Fibroblast of skin of abdomen (primary cell): ENCODE measurements around the gene ITPKA. TPM values are rescaled to one million over a fixed set of nuclear protein-coding genes. Genes with fewer than 3 reads are reported as not detected.
"Not testable (repeated sequence)": the region's sequence is repeated elsewhere in the genome, so short reads cannot be mapped to it uniquely, and the experiment has no call there.

Source experiments
- DNase-seq: peaks from one replicate; pipeline ENCODE4 v3.0.0-alpha.2; 2013
- polyA plus RNA-seq, 2 experiments: library from polyadenylated mRNA; unstranded; fragments of 120-200 nt; gene quantifications; one replicate each; pipeline ENCODE4 v1.2.1, GENCODE V29; 2013; ENCODE audit not compliant: insufficient read length in 2 of 2

The ITPKA gene
- 0.76 TPM for polyA plus RNA-seq (2013, experiment 1 of 2; ENCODE audit: insufficient read length)
- polyA plus RNA-seq (2013, experiment 2 of 2; ENCODE audit: insufficient read length): 0.82 TPM

DNA sequence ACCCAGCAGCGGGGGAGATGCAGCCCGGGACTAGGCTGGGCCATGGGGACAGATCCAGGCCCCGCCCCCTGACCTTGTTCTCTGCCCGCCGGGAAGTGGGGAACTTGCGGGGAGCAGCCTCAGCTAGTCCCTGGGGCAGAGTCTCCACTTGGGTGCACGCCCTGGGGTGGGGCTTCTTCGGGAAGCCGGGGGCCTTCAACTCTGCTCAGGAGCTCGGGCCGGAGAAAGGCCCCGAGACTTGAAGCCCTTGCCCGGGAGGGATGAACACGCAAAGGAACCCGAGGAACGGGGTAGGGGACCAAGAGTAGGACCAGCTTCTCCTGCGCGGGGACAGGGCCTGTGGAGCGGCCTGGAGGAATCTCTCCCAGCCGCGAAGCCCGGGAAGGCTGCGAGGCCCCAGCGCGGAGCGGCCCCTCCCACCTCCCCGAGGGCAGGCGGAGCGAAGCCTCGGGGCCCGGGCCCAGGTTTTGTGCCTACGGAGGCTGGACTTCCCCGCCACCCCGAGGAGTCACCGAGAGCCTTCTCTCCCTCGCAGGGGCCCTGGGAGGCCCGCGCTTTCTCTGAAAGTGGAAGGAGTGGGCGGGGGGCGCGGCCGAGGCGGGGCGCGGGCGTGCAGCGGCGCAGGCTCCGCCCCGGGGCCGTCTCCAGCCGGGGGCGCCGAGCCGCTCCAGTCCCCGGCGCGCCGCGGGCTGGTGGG lies at the start of gene ITPKA:
ITPKA (plus strand) TSS at position 670 of the 697 bp plus-strand sequence. CDS start 54 bp downstream, outside the sequence.
- peak; percentile 59 for DNase-seq

DNA sequence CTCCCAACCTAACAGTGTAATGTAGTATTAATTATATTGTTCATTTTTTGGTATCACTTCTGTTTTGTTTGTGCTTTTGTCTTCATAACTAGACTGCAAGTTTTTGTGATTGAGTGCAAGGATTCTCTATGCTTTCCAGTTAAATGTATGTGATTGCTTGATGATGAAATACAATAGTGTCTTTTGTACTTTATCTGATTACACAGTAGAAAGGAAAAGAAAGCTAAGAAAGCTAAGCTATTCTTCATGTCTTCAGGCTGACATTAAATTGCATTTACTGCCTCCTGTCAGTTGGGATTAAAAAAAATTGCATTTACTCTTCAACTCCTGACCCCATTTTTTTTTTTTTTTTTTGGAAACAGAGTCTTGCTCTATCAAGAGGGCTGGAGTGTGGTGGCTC lies 48.3 kb upstream of the ITPKA start:
- DNase-seq: no peak

DNA sequence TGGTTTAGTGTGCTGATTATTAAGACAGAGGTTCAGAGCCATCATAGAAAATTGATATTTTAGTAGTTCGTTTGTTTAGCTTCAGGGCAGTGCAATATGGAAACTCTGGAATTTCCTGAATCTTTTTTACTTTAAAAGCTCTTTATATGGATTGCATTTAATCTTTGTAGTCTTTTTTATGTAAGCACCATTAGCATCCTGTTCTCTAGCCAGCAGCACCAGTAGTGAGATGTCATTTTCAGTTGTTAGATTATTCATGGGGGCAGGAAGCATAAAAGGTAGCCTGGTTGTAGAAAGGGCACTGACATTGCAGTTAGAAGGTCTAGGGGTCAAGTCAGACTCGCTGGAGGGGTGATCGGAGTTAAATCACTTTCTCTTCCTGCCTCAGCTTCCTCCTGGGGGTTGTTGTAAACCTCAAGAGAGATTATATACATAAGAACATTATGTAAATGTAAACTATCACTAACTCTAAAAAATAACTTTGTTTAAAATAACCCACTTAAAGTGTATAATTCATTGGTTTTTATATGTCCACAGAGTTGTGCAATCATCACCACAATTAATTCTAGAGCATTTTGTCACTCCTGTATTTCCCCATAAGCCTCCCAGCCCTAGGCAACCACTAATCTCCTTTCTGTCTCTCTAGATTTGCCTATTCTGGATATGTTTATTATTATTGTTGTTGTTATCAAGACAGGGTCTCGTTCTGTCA lies 31.4 kb upstream of the ITPKA start:
- peak; percentile 12 for DNase-seq

DNA sequence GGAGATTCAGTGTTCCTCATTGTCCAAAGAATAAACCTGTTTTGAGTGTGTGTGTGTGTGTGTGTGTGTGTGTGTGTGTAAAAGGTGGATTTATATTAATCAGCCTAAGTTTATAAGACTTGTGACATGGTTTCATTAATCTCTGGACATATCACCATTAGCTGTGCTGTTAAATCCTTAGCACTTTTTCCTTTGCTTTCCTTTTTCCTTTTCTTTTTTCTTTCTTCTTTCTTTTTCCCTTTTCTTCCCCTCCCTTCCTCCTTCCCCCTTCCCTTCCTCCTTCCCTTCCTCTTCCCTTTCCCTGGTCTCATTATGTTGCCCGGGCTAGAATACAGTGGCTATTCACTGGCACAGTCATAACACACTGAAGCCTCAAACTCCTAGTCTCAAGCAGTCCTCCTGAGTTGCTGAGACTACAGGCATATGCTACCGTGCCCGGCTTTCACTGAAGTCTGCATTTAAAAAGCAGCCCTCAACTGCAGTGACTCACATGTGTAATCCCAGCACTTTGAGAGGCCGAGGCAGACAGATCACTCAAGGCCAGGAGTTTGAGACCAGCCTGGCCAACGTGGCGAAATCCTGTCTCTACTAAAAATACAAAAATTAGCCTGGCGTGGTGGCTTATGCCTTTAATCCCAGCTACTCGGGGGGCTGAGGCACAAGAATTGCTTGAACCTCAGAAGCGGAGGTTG lies 28.6 kb upstream of the ITPKA start:
- DNase-seq: no peak

DNA sequence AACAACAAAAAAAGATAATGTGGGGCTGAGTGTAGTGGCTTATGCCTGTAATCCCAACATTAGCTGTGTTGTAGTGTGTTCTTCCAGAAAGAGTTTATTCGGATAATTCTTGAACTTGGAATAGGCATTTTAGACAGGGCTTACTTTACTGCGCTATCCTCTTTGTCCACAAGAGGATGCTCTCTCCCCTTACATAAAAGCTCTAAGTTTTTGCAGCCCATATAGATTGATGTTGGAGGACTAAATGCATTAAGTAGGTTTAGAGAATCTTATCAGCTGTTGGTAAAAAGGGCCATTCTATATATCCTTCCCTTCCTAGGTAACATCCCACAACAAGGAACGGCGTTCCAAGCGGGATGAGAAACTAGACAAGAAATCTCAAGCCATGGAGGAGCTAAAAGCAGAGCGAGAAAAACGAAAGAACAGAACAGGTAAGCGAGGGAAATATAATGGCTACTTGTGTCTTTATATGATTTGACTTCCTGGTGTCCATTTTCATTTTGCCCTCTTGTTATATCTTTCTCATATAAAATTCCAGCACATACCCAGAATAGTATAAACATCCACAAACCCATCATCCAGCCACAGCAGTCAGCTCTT lies 27.8 kb upstream of the ITPKA start:
- DNase-seq: peak; percentile 54

DNA sequence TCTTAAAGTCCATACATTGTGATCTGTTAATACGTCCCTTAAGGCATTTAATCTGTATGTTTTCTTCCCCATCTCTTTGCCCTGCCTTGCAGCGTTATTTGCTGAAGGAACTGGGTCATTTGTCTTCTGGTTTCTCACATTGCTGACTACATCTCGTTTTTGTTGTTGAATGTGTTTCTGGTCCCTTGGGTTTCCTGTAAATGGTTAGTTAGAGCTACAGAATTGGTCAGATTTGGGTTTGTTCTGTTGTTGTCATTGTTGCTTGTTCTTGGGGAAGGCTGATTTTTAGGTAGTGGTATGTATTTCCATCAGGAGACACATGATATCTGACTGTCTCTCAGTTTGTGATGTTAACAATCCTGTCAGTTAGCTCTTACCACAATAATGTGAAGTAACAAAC lies 27.0 kb upstream of the ITPKA start:
- no peak for DNase-seq

DNA sequence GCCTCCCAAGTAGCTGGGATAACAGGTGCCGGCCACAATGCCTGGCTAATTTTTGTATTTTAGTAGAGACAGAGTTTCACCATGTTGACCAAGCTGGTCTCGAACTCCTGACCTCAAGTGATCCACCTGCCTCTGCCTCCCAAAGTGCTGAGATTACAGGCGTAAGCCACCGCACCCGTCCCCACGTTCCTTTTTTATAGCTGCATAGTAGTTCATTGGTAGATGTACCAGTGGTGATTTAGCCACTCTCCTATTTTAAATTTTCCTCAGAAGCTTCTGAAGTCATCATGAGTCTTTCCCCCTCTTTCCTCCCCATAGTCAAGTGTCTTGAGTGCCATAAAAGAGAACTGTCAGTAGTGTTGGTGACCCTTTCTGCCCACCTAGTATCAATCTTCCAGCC lies 24.0 kb upstream of the ITPKA start:
- DNase-seq: not testable (repeated sequence)

DNA sequence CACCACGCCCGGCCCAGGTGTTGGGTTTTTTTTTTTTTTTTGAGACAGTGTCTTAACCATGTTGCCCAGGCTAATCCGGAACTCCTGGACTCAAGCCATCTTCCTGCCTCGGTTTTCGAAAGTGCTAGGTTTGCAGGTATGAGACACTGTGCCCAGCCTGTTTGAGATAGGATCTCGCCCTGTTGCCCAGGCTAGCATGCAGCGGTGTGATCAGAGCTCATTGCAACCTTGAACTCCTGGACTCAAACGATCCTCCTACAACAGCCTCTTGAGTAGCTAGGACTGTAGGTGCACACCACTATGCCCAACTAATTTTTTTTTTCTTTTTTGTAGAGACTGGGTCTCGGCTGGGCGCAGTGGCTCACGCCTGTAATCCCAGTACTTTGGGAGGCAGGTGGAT lies 20.3 kb upstream of the ITPKA start:
- DNase-seq: no peak

DNA sequence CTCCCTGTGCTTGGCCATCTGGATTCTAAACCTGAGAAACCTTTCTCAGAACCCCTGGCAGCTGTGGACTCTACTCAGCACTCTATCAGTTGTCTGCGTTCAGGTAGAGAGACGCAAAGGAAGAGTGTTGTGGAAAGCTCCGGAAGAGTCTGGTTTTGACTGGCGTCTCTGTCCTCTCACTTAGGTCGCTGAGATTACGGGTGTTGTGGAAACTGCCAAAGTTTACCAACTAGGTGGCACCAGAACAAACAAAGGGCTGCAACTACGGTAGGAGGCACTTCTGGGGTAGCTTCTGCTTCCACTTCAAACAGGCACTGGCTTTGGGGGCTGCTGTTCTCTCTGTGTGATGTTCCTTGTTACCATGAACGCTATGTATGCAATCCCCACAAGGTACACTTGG lies 19.2 kb upstream of the ITPKA start:
- DNase-seq: no peak

DNA sequence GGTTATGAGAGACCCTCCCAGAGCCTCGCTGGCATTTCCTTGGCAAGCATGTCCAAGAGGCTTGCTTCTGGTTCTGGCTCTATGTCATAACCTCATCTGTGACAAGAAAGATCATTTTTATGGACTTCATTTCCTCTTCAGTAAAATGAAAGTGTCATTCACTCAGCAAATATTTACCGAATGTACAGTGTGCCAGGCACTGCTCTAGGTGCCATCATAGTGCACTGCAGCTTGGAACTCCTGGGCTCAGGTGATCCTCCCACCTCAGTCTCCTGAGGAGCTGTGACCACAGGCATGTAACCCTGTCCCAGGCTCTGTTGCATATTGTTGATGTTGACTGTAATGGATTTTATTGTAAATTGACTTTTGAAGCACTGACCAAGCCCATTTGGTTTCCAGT lies 18.7 kb upstream of the ITPKA start:
- no peak for DNase-seq

DNA sequence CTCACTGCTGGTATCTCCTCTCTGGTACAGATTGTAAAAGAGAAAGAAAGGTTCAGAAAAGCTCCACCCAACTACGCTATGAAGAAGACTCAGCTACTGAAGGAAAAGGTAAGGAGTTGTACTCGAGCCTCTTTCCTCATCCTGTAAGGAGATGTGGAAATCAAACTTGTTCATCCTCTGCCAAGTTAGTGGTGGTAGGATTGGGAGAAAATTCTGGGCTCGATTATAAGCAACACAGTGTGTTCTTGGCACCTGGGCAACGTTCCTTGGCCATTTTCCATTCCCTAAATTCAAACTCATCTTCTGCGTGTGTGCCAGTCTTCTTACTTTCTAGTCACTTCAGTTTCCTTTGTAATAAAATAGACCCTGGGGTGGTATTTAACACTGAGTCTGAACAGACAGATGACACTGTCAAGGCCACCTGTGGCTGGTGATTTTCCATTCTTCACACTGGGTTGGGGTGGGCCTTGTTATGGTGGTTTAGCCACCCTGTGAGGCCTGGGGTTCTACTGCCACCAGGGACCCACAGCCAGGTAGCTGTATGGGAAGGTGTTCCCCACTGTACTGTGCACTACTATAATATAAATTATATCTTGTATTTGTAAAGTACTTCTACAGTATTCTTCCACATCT lies 17.1 kb upstream of the ITPKA start:
- DNase-seq: no peak

DNA sequence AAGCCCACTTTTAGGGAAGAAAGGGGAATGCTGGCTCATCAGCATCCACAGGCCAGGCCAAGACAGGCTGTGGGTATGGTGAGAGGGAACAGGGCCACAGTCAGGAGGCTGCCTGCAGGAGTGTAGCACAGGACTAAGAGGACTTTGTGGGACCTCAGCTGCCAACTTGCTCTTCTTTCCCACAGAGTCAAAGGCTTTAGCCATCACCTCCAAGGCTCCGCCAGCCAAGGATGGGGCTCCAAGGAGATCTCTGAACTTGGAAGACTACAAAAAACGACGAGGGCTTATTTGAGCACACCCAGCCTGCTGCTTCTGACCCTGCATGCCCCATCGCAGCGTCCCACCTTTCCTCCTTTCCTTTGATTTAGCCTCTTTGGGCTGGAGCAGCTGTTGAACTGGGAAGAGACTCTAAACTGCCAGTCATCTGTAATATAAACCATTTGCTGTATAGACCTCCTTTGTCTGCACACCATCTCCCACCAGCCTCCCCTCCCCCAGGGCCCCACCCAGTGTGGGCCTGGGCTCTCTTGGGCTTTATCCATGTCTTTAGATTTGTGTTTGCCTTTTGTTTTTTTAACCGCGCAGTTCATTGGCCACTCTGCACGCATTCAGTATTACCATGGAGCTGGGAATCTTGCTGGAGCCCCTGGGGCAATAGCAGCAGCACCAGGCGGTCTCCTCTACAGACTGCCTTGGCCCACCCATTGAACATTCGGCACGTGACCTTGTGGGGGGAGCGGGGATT lies 13.1 kb upstream of the ITPKA start:
- no peak for DNase-seq

DNA sequence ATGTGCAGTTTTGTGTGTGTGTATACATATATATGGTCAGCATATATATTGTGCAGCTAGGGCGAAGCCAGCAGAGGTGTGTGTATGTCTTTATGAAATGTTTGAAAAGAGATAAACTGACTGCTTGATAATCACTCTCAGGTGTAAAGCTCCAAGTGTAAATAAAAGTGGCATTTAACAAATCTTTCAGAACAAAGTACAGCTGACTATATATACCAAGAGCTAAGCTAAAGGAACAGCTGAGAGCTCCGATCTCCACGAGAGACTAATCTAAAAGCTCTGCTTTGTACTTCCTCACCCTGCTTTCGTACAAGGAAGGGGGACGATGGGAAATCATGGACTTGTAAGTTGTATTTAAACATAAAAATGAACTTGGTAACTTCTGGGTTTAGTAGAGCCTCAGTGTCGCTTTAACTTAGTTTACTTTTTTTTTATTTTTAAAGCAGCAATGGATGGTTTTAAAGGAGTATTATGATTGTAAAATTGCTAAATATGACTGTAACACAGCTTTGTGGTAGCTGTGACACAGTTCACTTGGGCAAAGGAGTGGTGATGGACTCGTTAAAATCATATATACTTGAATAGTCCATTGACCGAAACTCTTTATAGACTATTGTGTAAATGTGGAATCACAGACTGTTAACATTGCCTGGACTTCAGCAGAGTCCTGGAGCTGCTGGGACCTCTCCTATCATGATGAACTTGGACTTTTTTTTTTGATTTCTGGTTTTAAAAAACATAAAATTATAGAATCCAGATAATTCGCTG lies 11.4 kb upstream of the ITPKA start:
- DNase-seq: no peak

DNA sequence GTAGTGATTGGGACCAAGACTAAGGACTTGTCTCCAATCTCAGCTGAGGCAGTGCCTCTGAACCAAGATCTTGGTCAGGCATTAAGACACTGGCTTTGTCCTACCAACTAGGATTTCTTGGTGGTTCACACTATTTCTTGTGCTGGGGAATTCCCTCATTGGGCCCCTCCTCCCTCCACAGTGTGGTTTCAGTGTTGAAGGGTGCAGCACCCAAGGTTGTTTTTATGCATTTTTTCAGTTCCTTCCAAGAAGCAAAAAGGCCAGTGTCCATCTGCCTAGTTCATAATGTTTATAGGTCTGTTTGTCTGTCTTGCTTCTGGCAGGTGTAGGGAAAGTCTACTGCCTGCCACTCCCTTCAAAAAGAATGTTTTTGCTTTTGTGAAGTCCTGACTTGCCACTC lies 10.6 kb upstream of the ITPKA start:
- DNase-seq: no peak

DNA sequence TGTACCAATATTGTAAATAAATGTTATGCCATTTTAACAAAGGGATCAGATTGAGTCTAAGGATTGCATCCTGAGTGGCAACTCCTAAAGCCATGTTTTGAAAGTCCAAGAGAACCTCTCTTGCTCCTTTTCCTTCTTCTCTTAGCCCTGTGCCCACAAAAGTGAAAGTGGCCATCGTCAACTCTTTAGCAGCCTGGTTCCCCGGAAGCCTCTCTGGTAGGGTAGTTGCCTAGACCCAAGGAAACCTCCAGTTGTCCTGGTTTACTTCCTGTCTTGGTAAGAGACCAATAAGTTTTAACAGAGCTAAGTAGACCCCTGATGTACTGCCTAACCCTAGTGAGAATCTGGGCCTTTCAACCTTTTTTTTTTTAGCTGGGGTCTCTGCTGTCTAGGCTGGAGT lies 10.2 kb upstream of the ITPKA start:
- no peak for DNase-seq

DNA sequence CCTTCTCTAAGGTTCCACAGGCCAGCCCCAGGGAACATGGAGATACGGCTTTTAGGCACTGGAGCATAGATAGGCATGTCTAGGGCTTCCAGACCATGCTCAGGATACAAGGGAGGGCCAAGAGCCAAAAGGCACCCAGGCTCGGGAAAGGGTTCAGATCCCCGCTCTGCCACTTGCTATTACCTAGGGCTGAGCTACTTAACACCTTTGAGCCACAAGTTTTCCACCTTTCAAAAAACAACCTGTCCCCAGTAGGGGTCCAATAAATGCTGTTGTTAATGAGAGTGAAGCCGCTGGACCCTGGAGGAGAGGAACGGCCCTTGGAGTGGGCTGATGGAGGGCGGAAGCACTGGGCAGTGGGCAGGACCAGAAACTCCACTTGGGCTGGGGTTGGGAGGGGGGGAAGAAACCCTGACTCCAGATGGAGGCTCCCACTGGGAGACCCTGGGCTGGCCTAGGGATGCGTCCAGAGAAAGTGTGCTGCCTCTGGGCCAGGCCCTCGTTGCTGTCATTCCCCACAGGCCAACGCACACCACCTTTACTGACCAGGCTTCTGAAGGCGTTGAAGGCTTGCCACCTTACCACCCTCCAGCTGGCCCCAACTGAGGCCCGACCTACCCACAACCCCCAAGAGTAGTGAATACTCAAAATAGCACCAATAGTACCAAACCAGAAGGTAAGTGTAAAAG lies 8.6 kb upstream of the ITPKA start:
- DNase-seq: no peak

DNA sequence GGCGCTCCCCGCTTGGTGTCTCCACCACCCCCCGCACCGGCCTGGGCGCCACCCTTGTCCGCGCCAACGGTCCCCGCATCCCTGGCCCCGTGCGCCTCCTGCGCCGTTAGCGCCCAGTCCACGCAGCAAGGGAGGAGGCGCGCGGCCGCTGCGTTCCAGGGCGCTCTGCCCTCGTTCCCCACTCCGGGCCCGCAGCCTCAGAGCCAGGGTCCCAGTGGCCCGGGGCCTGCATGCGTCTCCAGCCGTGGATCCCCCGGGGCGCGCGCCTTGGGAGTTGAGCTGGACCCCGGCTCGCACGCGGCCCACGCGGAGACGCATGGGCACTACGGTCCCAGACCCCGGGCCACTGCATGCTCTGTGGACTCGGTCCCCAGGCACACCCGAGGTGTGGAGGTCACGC lies 7.4 kb upstream of the ITPKA start:
- no peak for DNase-seq

DNA sequence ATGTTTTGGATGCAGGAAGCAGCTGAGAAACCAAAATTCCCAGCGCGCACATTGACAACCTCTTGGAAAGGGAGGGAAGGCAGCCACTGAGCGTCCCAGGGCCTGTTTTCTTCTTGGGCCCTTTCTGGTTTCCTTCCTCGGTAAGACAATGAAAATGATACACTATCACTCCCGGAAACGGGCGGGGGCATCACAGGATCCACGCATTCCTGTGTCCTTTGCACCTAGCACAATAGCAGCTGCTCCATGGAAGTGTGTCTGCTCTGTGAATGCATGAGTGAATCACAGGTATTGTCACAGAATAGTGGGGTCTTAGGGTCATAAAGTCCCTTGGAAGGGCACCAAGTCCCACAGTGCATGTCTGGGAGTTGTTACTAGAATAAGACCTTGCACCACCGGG lies 6.3 kb upstream of the ITPKA start:
- no peak for DNase-seq

DNA sequence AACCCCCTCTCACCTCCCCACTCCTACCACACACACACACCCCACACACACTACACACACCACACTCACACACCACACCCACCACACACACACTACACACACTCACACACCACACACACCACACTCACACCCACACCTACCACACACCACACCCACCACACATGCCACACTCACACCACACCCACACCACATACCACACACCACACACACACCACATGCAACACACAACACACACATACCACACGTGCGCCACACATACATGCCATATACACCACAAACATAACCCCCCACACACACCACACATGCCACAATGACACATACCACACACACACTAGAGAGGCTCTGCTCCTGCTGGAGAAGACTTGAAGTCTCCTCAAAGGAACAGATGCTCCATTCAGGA lies 5.9 kb upstream of the ITPKA start:
- DNase-seq: peak; percentile 42

DNA sequence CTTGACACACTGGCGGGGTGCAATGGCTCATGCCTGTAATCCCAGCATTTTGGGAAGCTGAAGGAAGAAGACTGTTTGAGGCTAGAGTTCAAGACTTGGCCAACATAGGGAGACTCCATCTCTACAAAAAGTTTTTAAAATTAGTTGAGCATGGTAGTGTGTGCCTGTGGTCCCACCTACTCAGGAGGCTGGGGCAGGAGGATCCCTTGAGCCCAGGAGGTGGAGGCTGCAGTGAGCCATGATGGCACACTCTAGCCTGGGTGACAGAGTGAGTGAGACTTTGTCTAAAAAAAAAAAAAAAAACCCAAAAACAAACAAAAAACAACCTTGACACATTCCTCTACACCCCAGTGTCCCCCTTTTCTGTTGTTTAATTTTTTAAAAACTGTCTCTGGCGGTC lies 4.0 kb upstream of the ITPKA start:
- no peak for DNase-seq

DNA sequence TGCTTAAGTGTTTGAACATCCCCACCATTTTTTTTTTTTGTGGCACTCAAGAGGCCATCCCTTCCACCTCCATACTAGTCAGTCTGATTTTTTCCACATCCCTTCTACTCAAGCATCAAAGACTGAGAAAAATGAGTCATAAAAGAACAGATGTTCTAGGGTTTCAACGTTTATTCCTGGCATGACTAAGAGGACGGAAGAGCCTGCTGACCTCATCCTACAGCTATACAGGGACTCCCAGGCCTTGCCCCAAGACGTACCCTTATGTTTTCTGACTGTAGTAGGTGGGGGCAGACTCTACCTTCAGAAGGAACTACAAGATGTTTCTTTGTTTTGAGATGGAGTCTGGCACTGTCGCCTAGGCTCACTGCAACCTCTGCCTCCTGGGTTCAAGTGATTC lies 3.3 kb upstream of the ITPKA start:
- peak; percentile 95 for DNase-seq
